ENCODE data around the gene MMS22L. TPM values are rescaled to one million over a fixed set of nuclear protein-coding genes. Genes with fewer than 3 reads are reported as not detected.

MMS22L gene
- polyA plus RNA-seq, 1 donor from 2014 or later = 8.3 TPM

DNA sequence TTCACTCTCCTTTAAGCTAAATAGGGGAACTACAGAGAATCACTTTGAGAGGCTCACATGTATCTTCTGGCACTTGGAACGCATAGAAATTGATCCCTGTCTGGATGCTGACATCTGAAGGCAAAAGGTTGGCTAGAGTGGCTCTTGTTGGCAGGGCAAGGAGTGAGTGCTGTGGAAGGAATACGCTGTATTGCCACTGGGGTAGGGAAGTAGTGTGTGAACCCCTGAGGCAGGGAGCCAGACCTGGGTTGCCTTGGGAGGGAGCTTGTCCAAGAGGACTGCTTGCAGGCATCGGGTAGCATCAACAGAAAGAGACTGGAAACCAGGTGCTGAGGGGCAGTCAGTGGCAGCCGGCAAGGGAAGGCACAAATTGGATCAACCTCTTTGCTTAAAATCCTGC, 8.9 kb upstream of the MMS22L start:
- Histone ChIP-seq H3K27me3 (ENCODE audit: insufficient read depth, low read depth, low read length) (no peaks in the 10 kb centered on the region), H3K9ac (ENCODE audit: low read length) (no peak overlapping the region), H3K79me2 (replicated peaks; ENCODE audit: insufficient read depth, low read length) (no peaks in the 10 kb centered on the region), H4K20me1 (ENCODE audit: insufficient read depth) (no peaks in the 10 kb centered on the region), H3K27ac (ENCODE audit: low read length) (no peak overlapping the region), H3K36me3 (ENCODE audit: insufficient read depth, low read length) (no peaks in the 10 kb centered on the region), H3F3A (ENCODE audit: insufficient read depth, low read length, poor library complexity, severe bottlenecking) (no peaks in the 10 kb centered on the region), H3K4me3 (ENCODE audit: low read length) (no peak overlapping the region), H2AFZ (ENCODE audit: low read depth, low read length) (no peak overlapping the region), H3K4me2 (ENCODE audit: low read length) (no peak overlapping the region), H3K9me3 (ENCODE audit: low read length) (no peaks in the 10 kb centered on the region), H3K9me2 (ENCODE audit: insufficient read depth, low read length) (no peaks in the 10 kb centered on the region)
- TF ChIP-seq CTCF (IDR thresholded peaks at IDR 0.05; ENCODE audit: poor library complexity, severe bottlenecking) (no peak), SMC3 (conservative IDR thresholded peaks at IDR 0.05; ENCODE audit: poor library complexity) (no peak), REST (IDR thresholded peaks at IDR 0.05; ENCODE audit: borderline replicate concordance) (no peak), EP300 (conservative IDR thresholded peaks at IDR 0.05; ENCODE audit: poor library complexity, severe bottlenecking) (no peak), RAD21 (conservative IDR thresholded peaks at IDR 0.05) (no peak), TAF1 (IDR thresholded peaks at IDR 0.05; ENCODE audit: low read depth) (no peak), POLR2AphosphoS5 (IDR thresholded peaks at IDR 0.05) (no peak)

GRCh38 chr6:97289332-97289731, 6.3 kb upstream of the MMS22L start:
- no peak overlapping the region for H3K4me3 ChIP-seq (ENCODE audit: low read length)
- no peaks in the 10 kb centered on the region for H3K27me3 ChIP-seq (ENCODE audit: insufficient read depth, low read depth, low read length)
- H2AFZ ChIP-seq (ENCODE audit: low read depth, low read length) = no peak overlapping the region
- H3K27ac ChIP-seq (ENCODE audit: low read length) = no peak overlapping the region
- no peaks in the 10 kb centered on the region for H3F3A ChIP-seq (ENCODE audit: insufficient read depth, low read length, poor library complexity, severe bottlenecking)
- no peaks in the 10 kb centered on the region for H3K9me2 ChIP-seq (ENCODE audit: insufficient read depth, low read length)
- TF ChIP-seq EZH2 (IDR thresholded peaks at IDR 0.05; ENCODE audit: borderline replicate concordance, insufficient read depth, low read length, poor library complexity, severe bottlenecking) (no peak), MXI1 (conservative IDR thresholded peaks at IDR 0.05; ENCODE audit: poor library complexity, severe bottlenecking) (no peak), REST (IDR thresholded peaks at IDR 0.05; ENCODE audit: borderline replicate concordance) (no peak), SMC3 (conservative IDR thresholded peaks at IDR 0.05; ENCODE audit: poor library complexity) (no peak)
- no peaks in the 10 kb centered on the region for H3K79me2 ChIP-seq (replicated peaks; ENCODE audit: insufficient read depth, low read length)
- H4K20me1 ChIP-seq (ENCODE audit: insufficient read depth) = no peaks in the 10 kb centered on the region
- no peaks in the 10 kb centered on the region for H3K36me3 ChIP-seq (ENCODE audit: insufficient read depth, low read length)
- no peak overlapping the region for H3K9ac ChIP-seq (ENCODE audit: low read length)
- no peaks in the 10 kb centered on the region for H3K9me3 ChIP-seq (ENCODE audit: low read length)
- no peak overlapping the region for H3K4me2 ChIP-seq (ENCODE audit: low read length)

Data from neural cell (in vitro differentiated cells).